ENCODE measurements around the gene ZNF385D. TPM values are rescaled to one million over a fixed set of nuclear protein-coding genes. Genes with fewer than 3 reads are reported as not detected.

ZNF385D gene
- total and polyA plus RNA-seq, 4 donors: 0.08 to 0.50 (median 0.09) TPM

DNA sequence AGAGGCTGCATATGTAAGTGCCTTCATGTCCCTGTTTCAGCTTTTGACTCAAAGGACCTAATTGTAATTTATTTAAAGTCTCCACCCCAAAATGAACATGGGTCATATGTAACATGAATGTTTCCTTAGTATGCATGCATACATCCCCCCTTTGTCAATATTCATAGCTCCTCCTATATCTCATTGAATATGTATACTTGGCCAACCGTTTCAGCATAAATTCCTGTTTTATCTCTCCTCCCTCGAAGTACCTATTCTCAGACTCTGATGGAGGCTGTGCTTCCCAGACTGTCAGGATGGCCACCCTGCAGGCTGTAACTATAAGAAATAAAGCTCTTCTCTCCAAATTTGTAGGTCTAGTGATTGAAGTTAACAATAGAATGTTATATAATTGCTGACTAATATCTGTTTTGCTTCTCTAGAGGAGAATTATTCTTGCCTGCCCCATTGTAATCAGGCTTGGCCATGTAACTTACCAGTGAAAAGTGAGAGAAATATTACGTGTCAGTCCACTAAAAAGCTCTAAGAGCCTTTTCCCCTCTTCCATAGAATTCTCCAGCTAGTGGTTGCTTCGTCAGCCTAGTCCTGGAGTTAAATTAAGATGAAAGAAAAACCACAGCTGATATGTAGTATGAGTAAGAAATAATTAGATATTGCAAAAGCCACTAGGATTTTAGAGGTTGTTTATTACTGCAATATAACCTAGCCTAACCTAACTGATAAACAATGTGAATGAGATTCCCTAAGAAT, 245.1 kb downstream of the ZNF385D start:
- Histone ChIP-seq H3K4me1 (ENCODE audit: control insufficient read depth in 4 of 4, insufficient read depth in 4 of 4, low read length in 3 of 4) (no peaks in the 10 kb centered on the region), H3K27ac (ENCODE audit: low read depth in 1 of 2, low read length in 2 of 2) (no peak overlapping the region)
- WGBS: 57% methylated on average over 4 of the region's 4 CpGs

More for the DNA sequence above, 245.1 kb downstream of the ZNF385D start:
- DNase-seq (ENCODE audit: low spot score): no peak
- Histone ChIP-seq H3K9me3 (ENCODE audit: control insufficient read depth in 4 of 4, low read length in 3 of 4) (no peaks in the 10 kb centered on the region), H3K9ac (ENCODE audit: low read depth in 1 of 2, low read length in 2 of 2) (no peak overlapping the region), H3K36me3 (ENCODE audit: control insufficient read depth in 4 of 4, insufficient read depth in 3 of 4, low read depth in 1 of 4, low read length in 3 of 4) (no peaks in the 10 kb centered on the region), H3K4me3 (ENCODE audit: low read depth in 1 of 3, low read length in 3 of 3) (no peak overlapping the region), H3K27me3 (ENCODE audit: control insufficient read depth in 4 of 4, insufficient read depth in 4 of 4, low read length in 3 of 4) (no peaks in the 10 kb centered on the region)
- TF ChIP-seq SP1 (IDR thresholded peaks at IDR 0.05) (no peak), HNF4G (IDR thresholded peaks at IDR 0.05) (no peak), FOXA2 (IDR thresholded peaks at IDR 0.05) (no peak), EGR1 (IDR thresholded peaks at IDR 0.05; ENCODE audit: low read depth in 2 of 2) (no peak), HNF4A (conservative IDR thresholded peaks at IDR 0.05) (no peak), GABPA (IDR thresholded peaks at IDR 0.05 in 1 of 2, conservative IDR thresholded peaks at IDR 0.05 in 1 of 2) (no peak), YY1 (IDR thresholded peaks at IDR 0.05) (no peak), FOXA1 (IDR thresholded peaks at IDR 0.05) (no peak), TAF1 (conservative IDR thresholded peaks at IDR 0.05) (no peak), RAD21 (IDR thresholded peaks at IDR 0.05) (no peak), RXRA (IDR thresholded peaks at IDR 0.05) (no peak), NR2F2 (IDR thresholded peaks at IDR 0.05) (no peak), JUND (IDR thresholded peaks at IDR 0.05) (no peak)
- TF ChIP-seq, protein P1, sequence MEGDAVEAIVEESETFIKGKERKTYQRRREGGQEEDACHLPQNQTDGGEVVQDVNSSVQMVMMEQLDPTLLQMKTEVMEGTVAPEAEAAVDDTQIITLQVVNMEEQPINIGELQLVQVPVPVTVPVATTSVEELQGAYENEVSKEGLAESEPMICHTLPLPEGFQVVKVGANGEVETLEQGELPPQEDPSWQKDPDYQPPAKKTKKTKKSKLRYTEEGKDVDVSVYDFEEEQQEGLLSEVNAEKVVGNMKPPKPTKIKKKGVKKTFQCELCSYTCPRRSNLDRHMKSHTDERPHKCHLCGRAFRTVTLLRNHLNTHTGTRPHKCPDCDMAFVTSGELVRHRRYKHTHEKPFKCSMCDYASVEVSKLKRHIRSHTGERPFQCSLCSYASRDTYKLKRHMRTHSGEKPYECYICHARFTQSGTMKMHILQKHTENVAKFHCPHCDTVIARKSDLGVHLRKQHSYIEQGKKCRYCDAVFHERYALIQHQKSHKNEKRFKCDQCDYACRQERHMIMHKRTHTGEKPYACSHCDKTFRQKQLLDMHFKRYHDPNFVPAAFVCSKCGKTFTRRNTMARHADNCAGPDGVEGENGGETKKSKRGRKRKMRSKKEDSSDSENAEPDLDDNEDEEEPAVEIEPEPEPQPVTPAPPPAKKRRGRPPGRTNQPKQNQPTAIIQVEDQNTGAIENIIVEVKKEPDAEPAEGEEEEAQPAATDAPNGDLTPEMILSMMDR (IDR thresholded peaks at IDR 0.05; ENCODE audit: low read depth, low read length, missing input control): no peak
- TF ChIP-seq, protein P2, sequence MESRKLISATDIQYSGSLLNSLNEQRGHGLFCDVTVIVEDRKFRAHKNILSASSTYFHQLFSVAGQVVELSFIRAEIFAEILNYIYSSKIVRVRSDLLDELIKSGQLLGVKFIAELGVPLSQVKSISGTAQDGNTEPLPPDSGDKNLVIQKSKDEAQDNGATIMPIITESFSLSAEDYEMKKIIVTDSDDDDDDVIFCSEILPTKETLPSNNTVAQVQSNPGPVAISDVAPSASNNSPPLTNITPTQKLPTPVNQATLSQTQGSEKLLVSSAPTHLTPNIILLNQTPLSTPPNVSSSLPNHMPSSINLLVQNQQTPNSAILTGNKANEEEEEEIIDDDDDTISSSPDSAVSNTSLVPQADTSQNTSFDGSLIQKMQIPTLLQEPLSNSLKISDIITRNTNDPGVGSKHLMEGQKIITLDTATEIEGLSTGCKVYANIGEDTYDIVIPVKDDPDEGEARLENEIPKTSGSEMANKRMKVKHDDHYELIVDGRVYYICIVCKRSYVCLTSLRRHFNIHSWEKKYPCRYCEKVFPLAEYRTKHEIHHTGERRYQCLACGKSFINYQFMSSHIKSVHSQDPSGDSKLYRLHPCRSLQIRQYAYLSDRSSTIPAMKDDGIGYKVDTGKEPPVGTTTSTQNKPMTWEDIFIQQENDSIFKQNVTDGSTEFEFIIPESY (IDR thresholded peaks at IDR 0.05): no peak
- TF ChIP-seq, protein P3, sequence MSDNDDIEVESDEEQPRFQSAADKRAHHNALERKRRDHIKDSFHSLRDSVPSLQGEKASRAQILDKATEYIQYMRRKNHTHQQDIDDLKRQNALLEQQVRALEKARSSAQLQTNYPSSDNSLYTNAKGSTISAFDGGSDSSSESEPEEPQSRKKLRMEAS (IDR thresholded peaks at IDR 0.05): no peak
- TF ChIP-seq, protein P4, sequence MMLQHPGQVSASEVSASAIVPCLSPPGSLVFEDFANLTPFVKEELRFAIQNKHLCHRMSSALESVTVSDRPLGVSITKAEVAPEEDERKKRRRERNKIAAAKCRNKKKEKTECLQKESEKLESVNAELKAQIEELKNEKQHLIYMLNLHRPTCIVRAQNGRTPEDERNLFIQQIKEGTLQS (IDR thresholded peaks at IDR 0.05): no peak
- TF ChIP-seq, protein P5, sequence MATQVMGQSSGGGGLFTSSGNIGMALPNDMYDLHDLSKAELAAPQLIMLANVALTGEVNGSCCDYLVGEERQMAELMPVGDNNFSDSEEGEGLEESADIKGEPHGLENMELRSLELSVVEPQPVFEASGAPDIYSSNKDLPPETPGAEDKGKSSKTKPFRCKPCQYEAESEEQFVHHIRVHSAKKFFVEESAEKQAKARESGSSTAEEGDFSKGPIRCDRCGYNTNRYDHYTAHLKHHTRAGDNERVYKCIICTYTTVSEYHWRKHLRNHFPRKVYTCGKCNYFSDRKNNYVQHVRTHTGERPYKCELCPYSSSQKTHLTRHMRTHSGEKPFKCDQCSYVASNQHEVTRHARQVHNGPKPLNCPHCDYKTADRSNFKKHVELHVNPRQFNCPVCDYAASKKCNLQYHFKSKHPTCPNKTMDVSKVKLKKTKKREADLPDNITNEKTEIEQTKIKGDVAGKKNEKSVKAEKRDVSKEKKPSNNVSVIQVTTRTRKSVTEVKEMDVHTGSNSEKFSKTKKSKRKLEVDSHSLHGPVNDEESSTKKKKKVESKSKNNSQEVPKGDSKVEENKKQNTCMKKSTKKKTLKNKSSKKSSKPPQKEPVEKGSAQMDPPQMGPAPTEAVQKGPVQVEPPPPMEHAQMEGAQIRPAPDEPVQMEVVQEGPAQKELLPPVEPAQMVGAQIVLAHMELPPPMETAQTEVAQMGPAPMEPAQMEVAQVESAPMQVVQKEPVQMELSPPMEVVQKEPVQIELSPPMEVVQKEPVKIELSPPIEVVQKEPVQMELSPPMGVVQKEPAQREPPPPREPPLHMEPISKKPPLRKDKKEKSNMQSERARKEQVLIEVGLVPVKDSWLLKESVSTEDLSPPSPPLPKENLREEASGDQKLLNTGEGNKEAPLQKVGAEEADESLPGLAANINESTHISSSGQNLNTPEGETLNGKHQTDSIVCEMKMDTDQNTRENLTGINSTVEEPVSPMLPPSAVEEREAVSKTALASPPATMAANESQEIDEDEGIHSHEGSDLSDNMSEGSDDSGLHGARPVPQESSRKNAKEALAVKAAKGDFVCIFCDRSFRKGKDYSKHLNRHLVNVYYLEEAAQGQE (IDR thresholded peaks at IDR 0.05): no peak

All from liver (tissue), 9 donors.